CD4-positive, alpha-beta T cell (primary cell): ENCODE data around the gene ZFP3. TPM values are rescaled to one million over a fixed set of nuclear protein-coding genes. Genes with fewer than 3 reads are reported as not detected.
"Not testable (repeated sequence)": the region's sequence is repeated elsewhere in the genome, so short reads cannot be mapped to it uniquely, and the experiment has no call there.

Experiments
- ATAC-seq: fragments of 200-7000 bp; cut with Tn5 transposase; one replicate; pipeline ENCODE4 v1.10.0; 2022; ENCODE audit warnings: mild to moderate bottlenecking; ENCODE audit not compliant: poor library complexity
- CTCF ChIA-PET: fragments of 350-600 bp; sonication (Branson Sonifier 250); formaldehyde crosslinking; loops from one replicate; lab custom pipeline; 2021; ENCODE audit warnings: antibody characterized with exemption, inconsistent platforms; lab: Charles Lee
- POLR2A ChIA-PET: fragments of 350-600 bp; sonication (Branson Sonifier 250); formaldehyde crosslinking; loops from one replicate; lab custom pipeline; 2021; ENCODE audit warnings: antibody characterized with exemption, inconsistent platforms; lab: Charles Lee
- DNase-seq, 14 experiments: peaks; one replicate each; pipeline ENCODE4 v3.0.0-alpha.2; 2013 to 2020; ENCODE audit warnings: mixed read lengths in 2 of 14
- H3K27ac ChIP-seq, 2 donors: one replicate each; pipeline versions ENCODE4 v1.5.1 to v1.7.0; 2013; ENCODE audit warnings: low read length in 2 of 2, low read depth in 1 of 2, mild to moderate bottlenecking in 1 of 2
- H3K27me3 ChIP-seq, 2 experiments: 1 replicate in 1 of 2; 2 replicates in 1 of 2; pipeline versions ENCODE4 v1.6.1 to v1.7.0; 2013; ENCODE audit warnings: low read length in 2 of 2, control low read depth in 1 of 2, mild to moderate bottlenecking in 1 of 2, moderate library complexity in 1 of 2; ENCODE audit not compliant: insufficient read depth in 2 of 2, control insufficient read depth in 1 of 2
- H3K36me3 ChIP-seq: one replicate; pipeline ENCODE4 v1.6.1; 2013; ENCODE audit warnings: low read length, control low read depth; ENCODE audit not compliant: insufficient read depth
- H3K4me1 ChIP-seq: one replicate; pipeline ENCODE4 v1.6.1; 2013; ENCODE audit warnings: low read length, control low read depth; ENCODE audit not compliant: insufficient read depth
- H3K4me3 ChIP-seq: one replicate; pipeline ENCODE4 v1.5.1; 2013; ENCODE audit warnings: mild to moderate bottlenecking, low read length, moderate library complexity
- H3K9me3 ChIP-seq, 2 experiments: 1 replicate in 1 of 2; 2 replicates in 1 of 2; pipeline versions ENCODE4 v1.6.1 to v1.7.0; 2013; ENCODE audit warnings: low read length in 2 of 2, mild to moderate bottlenecking in 2 of 2, control low read depth in 1 of 2, moderate library complexity in 1 of 2; ENCODE audit not compliant: control insufficient read depth in 1 of 2, insufficient read depth in 1 of 2
- H3K27ac Mint-ChIP-seq: one replicate; pipeline ENCODE4 v1.8.0; 2020; ENCODE audit warnings: mixed read lengths
- H3K27me3 Mint-ChIP-seq: one replicate; pipeline ENCODE4 v1.8.0; 2021; ENCODE audit warnings: mixed read lengths
- H3K36me3 Mint-ChIP-seq: one replicate; pipeline ENCODE4 v1.8.0; 2021; ENCODE audit warnings: low read depth, mixed read lengths
- H3K4me1 Mint-ChIP-seq: one replicate; pipeline ENCODE4 v1.8.0; 2021; ENCODE audit warnings: low read depth, mixed read lengths
- H3K4me3 Mint-ChIP-seq: one replicate; pipeline ENCODE4 v1.8.0; 2020; ENCODE audit warnings: mild to moderate bottlenecking, mixed read lengths
- H3K9me3 Mint-ChIP-seq: one replicate; pipeline ENCODE4 v1.8.0; 2020; ENCODE audit warnings: mixed read lengths
- intact Hi-C, 2 experiments: fragments of 100-400 bp; cut with DNase I in 1 of 2; cut with micrococcal nuclease in 1 of 2; formaldehyde crosslinking; loops; one replicate each; pipeline versions ENCODE4 v1.15.1 to v1.9.0; 2023 to 2025; cut with DNase I, micrococcal nuclease
- total RNA-seq, 174 experiments: library from RNA in 2 of 174; stranded (reverse) in 2 of 174; gene quantifications; one replicate each; pipeline ENCODE4 v1.2.3 and lab custom pipeline; 2021 to 2026
- TF ChIP-seq, protein P1 (sequence below): fragments of 200-600 bp; IDR thresholded peaks from one replicate; pipeline ENCODE4 v1.8.0; 2022; ENCODE audit warnings: antibody characterized with exemption, mild to moderate bottlenecking

Gene ZFP3
- total RNA-seq, 2 experiments from 2014 or later, result 2.4 TPM

DNA sequence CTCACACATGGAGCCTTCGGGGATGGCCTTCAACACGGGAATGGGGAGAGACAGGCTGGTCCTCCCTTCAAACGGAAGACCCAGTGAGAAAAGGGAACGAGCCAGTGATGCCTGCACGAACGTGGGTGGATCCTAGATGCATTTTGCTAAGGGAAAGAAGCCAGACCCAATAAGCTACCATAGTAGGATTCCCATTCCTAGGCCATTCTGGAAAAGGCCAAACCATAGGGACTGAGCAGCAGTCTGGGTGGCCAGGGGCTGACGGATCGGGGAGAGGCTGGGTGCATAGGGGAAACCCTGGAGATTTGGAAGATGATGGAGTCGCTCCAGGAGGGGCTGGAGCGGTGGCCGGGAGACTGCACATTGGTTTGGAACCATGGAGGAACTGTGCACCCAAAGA, 56.3 kb downstream of the ZFP3 start:
- H3K4me3 Mint-ChIP-seq, ATAC-seq, H3K27me3 Mint-ChIP-seq, H3K36me3 ChIP-seq, H3K4me1 ChIP-seq, intact Hi-C loops, H3K4me1 Mint-ChIP-seq, H3K27ac Mint-ChIP-seq, H3K9me3 Mint-ChIP-seq, H3K27ac ChIP-seq, POLR2A ChIA-PET, H3K9me3 ChIP-seq, DNase-seq, CTCF ChIA-PET, H3K27me3 ChIP-seq, H3K4me3 ChIP-seq, H3K36me3 Mint-ChIP-seq: not testable (repeated sequence)

DNA sequence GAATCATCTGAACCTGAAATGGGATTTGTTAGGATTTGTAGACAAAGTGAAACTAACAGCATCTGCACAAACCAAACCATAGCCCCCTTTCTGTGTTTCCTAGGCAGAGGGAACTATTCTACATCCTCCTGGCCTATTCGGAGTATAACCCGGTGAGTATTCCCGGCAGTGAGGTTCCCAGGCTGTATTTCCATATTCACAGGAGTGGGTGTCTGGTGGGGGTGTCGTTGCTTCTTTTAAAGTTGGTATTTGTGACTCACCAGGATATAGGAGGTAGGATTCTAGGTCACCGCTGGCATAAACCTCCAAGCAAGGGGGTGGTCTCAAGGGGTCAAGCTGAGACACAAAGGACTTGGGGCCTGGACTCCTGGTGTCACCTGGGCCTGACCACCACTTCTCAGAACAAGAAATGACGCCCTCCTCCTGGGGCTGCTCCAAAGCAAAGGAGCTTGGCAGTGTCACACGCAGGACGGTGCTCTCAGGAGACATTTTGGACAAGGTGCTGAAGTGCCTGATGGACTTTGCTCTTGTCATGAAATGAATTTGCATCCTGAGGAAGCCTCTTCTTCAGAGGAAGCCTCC, 57.0 kb downstream of the ZFP3 start:
- H3K27me3 Mint-ChIP-seq, ATAC-seq, CTCF ChIA-PET, H3K9me3 Mint-ChIP-seq, H3K27ac Mint-ChIP-seq, H3K4me1 Mint-ChIP-seq, H3K36me3 Mint-ChIP-seq, H3K36me3 ChIP-seq, H3K4me3 Mint-ChIP-seq, POLR2A ChIA-PET, H3K27ac ChIP-seq, H3K4me3 ChIP-seq, H3K4me1 ChIP-seq, intact Hi-C loops, H3K27me3 ChIP-seq, H3K9me3 ChIP-seq, DNase-seq: not testable (repeated sequence)

DNA sequence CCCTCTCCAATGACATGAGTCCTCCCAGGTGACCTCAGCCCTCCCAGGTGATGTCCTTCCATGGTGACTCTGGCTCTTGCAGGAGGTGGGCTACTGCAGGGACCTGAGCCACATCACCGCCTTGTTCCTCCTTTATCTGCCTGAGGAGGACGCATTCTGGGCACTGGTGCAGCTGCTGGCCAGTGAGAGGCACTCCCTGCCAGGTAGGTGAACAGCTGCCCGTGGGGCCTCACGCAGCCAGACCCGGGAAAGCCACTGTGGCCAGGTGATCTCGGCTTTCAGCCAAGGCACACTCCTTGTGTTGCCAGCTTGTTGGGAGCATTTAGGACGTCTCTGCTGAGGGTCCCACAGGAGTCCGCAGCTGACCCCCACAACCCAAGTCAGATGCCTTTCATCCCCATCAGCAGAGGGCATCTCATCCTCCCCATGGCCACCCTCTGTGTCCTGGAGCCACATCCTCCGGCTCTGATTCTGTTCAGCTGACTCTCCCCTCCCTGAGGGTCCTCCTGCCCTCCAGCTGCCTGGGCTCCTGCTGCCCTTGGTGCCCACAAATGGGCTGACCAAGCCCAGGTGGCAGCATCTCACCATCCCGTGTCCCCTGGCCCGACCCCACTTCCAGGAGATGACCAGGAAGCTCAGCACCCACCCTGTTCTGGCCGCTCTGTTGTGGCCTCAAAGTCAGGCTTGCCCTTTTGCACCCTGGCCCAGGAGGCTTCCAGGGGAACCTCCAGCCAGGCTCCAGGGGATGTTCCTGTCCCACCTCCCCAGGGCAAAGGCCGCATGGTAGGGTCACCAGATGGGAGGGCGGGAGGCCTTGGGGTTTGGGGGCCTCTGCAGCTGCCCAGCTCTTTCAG, 57.7 kb downstream of the ZFP3 start:
- POLR2A ChIA-PET, result no interaction called here
- intact Hi-C loops, result no loop called here

DNA sequence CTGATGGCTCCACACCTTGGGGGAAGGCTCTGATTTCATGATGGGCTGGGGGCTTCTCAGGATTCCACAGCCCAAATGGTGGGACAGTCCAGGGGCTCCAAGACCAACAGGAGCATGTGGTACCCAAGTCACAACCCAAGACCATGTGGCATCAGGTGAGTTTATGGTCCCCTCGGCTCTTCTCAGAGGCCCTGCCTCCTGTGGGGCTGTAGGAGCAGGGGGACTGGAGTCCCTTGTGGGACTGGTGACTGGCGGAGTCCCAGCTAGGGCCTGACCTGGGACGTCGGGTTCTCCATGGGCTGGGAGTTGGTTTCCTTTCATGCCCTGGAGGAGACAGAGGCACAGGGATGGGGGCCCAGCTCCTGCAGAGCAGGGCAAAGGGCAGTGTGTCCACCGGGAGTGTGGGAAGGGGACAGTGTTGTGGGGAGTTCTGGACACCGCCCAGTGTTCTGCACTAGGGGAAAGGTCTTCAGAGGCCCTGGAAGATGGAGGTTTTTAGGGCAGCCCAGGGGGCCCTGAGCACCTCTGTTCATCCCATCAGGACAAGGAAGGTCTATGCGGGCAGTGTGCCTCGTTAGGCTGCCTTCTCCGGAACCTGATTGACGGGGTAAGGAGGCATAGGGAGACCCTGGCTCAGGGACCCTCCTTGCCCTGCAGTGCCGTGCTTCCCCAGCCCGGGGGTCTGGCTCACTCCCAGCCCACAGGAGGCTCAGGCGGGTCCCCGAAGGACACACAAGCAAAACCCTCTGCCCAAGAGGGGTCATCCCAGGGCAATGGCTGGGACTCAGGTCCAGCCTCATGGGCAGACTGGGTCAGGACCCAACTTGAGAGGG, 58.5 kb downstream of the ZFP3 start:
- H3K4me3 Mint-ChIP-seq, H3K27me3 Mint-ChIP-seq, H3K4me1 Mint-ChIP-seq, H3K9me3 Mint-ChIP-seq, H3K36me3 Mint-ChIP-seq, H3K27ac ChIP-seq, H3K9me3 ChIP-seq, DNase-seq, ATAC-seq, CTCF ChIA-PET, POLR2A ChIA-PET, H3K4me1 ChIP-seq, intact Hi-C loops, H3K27ac Mint-ChIP-seq, H3K27me3 ChIP-seq, H3K36me3 ChIP-seq, H3K4me3 ChIP-seq: not testable (repeated sequence)

More for the DNA sequence above, 57.7 kb downstream of the ZFP3 start:
- Histone ChIP-seq H3K27ac (no peak overlapping the region), H3K9me3 (no peaks in the 10 kb centered on the region), H3K27me3 (no peaks in the 10 kb centered on the region), H3K4me3 (no peak overlapping the region), H3K36me3 (no peaks in the 10 kb centered on the region), H3K4me1 (no peaks in the 10 kb centered on the region)
- no peaks in the 10 kb centered on the region for H3K9me3 Mint-ChIP-seq
- no peaks in the 10 kb centered on the region for H3K27me3 Mint-ChIP-seq
- DNase-seq (no peak), ATAC-seq (no peak)
- no peak overlapping the region for H3K4me3 Mint-ChIP-seq
- H3K27ac Mint-ChIP-seq, result no peak overlapping the region
- CTCF ChIA-PET, result no interaction called here
- H3K4me1 Mint-ChIP-seq, result no peaks in the 10 kb centered on the region
- H3K36me3 Mint-ChIP-seq, result no peaks in the 10 kb centered on the region
- TF ChIP-seq, protein P1, sequence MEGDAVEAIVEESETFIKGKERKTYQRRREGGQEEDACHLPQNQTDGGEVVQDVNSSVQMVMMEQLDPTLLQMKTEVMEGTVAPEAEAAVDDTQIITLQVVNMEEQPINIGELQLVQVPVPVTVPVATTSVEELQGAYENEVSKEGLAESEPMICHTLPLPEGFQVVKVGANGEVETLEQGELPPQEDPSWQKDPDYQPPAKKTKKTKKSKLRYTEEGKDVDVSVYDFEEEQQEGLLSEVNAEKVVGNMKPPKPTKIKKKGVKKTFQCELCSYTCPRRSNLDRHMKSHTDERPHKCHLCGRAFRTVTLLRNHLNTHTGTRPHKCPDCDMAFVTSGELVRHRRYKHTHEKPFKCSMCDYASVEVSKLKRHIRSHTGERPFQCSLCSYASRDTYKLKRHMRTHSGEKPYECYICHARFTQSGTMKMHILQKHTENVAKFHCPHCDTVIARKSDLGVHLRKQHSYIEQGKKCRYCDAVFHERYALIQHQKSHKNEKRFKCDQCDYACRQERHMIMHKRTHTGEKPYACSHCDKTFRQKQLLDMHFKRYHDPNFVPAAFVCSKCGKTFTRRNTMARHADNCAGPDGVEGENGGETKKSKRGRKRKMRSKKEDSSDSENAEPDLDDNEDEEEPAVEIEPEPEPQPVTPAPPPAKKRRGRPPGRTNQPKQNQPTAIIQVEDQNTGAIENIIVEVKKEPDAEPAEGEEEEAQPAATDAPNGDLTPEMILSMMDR, result no peak

DNA sequence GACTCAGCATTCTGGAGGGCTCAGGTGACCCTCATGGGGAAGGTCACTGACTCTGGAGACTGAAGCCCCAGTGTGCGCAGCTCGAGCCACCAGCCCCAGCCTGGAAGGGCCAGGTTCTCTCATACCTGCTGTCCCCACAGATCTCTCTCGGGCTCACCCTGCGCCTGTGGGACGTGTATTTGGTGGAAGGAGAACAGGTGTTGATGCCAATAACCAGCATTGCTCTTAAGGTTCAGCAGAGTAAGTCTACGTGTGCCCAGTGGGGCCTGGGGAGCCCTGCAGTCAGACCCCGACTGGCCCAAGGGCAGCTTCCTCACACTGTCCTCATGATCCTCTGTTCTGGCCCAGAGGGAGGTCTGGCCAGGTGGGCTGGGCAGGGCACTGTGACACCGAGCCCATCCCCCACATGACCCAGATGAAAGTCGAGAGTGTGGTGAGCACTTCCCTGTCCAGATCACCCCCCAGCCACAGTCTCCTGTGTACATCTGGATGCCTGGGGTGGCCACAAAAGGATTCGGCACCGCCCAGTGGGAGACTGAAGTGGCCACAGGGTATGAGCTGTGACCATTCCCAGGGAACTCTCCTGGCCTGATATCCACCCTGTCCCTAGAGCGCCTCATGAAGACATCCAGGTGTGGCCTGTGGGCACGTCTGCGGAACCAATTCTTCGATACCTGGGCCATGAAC, 59.4 kb downstream of the ZFP3 start:
- H3K4me1 Mint-ChIP-seq, H3K9me3 ChIP-seq, H3K4me1 ChIP-seq, H3K27ac Mint-ChIP-seq, H3K27me3 ChIP-seq, H3K27ac ChIP-seq, H3K4me3 ChIP-seq, H3K36me3 ChIP-seq, DNase-seq, H3K27me3 Mint-ChIP-seq, ATAC-seq, H3K9me3 Mint-ChIP-seq, intact Hi-C loops, H3K4me3 Mint-ChIP-seq, POLR2A ChIA-PET, CTCF ChIA-PET, H3K36me3 Mint-ChIP-seq: not testable (repeated sequence)

DNA sequence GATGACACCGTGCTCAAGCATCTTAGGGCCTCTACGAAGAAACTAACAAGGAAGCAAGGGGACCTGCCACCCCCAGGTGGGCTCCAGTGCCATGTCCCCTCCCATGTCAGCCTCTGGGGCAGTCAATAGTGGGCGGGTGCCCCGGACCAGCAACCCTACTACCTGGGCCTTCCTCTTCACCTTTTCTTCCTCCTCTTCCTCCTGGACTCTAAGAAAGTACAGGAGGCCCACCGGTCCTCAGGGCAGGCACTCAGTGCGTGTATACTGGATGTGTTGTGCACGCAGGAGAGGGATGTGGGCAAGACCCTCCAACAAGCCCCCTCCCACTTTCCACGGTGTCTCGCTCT, 59.9 kb downstream of the ZFP3 start:
- H3K27ac Mint-ChIP-seq, H3K4me3 ChIP-seq, H3K9me3 Mint-ChIP-seq, POLR2A ChIA-PET, H3K27ac ChIP-seq, H3K36me3 Mint-ChIP-seq, DNase-seq, H3K4me3 Mint-ChIP-seq, H3K9me3 ChIP-seq, H3K4me1 ChIP-seq, H3K27me3 Mint-ChIP-seq, H3K36me3 ChIP-seq, H3K4me1 Mint-ChIP-seq, CTCF ChIA-PET, ATAC-seq, intact Hi-C loops, H3K27me3 ChIP-seq: not testable (repeated sequence)
